Posterior cingulate gyrus (tissue), 11 donors: Measurements from ENCODE around the gene LINGO3.

Source experiments
- DNase-seq, 10 donors: peaks; one replicate each; pipeline versions ENCODE4 v3.0.0 to v3.0.0-alpha.2; 2020 to 2021; ENCODE audit warnings: mixed read lengths in 3 of 10
- intact Hi-C: fragments of 100-400 bp; cut with DNase I; formaldehyde crosslinking; loops from one replicate; pipeline ENCODE4 v1.15.1; 2023

LINGO3 gene

DNA sequence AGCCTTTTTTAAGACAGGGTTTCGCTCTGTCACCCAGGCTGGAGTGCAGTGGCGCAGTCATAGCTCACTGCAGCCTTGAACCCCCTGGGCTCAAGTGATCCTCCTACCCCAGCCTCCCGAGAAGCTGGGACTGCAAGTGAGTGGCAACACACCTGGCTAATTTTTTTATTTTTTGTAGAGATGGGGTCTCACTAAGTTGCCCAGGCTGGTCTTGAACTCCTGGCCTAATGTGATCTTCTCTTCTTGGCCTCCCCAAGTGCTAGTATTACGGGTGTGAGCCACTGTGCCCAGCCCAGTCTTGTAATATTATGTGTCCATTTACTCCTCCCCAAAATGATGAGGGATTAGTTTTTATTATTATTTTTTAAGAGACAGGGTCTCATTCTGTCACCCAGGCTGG is 3.1 kb upstream of the LINGO3 start:
- DNase-seq: no peak
- intact Hi-C loops: no loop called here

DNA sequence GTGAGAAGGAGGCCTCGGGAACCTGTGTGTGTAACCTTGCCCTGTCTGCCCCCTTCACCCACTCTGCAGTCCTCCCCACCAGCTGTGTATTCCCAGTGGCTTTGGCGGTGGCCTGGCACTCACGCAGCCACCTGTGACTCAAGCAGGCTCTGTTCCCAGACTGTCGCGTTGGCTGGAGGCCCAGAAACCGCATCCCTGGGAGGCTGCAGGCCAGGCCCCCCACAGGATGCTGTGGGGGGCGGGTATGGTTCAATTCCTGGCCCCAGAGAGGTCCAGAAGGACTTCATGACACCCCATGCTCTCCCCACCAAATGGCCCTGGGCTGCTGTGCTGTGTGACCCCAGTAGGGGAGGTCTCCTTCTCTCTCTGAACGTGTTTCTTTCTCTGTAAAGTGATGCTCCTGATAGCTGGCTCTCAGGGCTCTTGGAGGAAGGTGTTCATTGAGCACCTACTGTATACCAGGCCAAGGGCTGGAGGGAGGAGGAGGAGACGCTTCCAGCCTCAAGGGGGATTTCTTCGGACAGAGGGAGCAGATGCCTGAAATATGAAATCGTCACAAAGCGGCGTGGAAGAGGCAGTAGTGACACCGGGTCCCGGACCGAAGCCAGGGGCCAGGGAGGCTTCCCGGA is 1.9 kb upstream of the LINGO3 start:
- intact Hi-C loops: no loop called here
- DNase-seq: peak in 9 of 10 donors; percentile 50 to 94 (median 73)

DNA sequence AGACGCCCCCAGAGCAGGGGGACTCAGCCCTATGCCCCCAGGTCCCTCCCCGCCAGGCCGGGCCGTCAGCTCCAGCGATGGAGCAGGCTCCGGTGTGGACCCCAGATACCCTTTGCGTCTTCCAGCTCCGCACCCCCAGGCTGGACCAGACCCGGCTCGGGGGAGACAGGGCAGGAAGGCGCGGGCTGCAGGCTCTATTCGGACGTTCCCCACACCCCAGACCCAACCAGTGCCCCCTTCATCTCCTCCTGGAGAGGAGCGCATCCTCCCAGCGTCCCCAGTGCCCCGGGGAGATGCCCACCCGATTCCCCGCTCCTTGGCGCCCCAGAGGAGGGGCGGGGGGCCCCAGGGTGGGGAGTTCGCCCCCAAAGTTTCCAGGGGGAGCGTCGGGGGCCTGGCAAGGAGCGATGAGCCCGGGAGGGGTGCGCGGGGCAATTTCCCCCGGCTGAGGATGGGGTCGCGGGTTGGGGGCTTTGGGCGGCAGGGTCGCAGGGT is 389 bp downstream of the LINGO3 start:
- intact Hi-C loops: no loop called here
- no peak for DNase-seq

DNA sequence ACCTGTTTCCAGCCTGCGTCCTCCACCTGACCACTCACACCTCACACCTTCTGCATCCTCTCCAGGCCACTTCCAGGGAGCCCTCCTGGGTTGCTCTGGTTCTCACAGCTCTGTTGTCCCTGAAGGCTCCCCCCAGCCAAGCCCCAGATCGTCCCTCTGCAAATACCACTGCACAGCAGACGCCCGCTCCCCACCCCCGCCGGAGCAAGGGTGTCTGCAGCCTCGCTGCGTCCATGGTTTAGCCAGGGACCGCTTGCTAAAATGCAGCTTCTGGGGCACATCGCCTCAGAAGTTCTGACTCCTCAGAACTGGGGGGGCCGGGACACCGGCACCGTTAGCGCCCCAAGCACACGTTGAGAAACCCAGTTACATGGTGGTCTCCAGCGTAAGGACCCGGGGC is 983 bp downstream of the LINGO3 start:
- DNase-seq: no peak
- intact Hi-C loops: no loop called here

DNA sequence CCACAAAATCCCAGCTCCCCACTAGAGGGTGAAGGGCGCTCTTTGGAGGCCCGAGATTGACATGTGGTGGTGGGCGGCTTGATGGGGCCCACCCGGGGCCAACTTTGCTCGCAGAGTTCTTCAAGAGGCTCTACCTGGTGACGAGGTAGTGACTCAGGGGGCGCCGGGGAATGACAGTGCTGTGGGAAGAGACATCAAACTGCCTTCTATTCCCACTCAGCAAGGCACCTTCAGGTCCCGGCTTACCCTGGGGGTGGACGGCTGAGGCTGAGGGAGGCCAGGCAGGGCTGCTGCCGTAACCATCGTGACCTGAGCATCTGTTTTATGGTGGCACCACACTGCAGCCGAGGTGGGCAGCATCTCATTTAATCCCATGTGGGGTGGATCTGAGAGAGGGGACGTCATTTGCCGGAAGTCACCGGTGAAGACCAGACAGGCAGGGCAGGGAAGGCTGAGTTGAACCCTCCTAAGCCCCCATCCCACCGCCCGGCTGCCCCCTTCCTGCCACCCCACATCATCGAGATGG is 1.6 kb downstream of the LINGO3 start:
- DNase-seq: no peak

DNA sequence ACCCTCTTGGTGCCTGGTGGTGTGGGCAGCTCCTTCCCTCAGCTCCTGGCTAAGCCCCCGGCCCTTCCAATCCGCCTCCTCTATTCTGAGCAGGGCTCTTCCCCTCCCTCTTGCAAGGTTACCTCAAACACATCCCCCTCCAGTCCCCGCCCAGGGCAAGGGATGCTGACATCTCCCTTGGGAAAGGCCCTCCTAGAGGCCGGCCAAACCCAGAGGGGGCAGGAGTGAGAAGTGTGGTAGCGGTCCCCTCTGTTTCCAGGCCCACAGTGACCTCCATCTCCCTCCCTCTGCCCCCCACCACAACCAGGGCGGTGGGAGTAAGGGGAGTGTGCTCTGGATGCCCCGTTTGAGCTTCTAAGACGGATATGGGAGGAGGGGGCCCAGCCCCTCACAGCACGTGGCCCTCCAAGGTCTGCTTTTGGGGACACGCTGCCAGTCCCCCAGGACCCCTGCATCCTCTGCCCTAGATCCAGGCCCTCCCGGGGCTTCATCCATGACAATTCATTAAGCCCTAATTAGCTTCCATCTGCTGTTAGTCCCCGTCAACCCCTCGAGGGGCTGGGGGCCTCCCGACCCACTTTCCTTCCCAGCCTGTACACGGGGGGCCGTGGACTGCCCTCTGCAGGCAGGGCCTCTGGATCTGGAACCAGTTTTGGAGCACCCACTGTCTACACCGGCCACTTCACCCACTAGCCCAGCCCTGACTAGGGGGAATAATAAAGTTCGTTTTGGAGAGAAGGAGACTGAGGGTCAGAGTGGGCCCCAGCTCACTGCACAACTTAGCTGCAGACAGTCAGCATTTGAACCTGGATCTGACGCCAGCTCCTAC is 2.3 kb downstream of the LINGO3 start:
- intact Hi-C loops: no loop called here
- no peak for DNase-seq

More for the DNA sequence above, 1.6 kb downstream of the LINGO3 start:
- intact Hi-C loops: no loop called here

DNA sequence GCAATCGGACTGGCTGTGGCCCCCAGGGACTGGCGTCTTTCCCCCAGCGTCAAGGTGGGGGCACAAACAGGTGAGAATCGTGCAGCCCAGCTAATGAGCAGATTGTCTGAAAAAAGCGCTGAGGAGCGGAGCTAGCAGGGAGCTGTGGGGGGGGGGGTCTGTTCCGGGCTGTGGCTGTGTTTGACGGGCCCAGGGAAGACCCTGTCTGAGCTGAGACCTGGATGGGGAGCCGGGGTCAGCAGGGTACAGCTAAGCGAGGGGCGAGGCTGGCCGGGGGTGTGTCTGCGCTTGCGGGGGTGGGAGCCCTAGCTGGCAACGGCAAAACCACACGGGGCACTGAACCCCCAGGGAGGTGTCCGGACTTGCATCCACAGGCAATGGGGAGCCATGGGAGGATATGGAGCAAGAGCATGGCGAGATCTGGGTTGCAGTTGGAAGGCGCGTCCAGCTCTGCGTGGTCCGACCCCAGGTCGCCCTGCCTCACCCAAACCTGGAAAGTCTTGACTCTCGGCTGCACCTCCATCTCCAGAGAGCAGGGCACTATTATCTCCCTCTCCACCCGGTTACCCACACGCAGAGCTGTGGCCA is 4.6 kb downstream of the LINGO3 start:
- intact Hi-C loops: no loop called here

DNA sequence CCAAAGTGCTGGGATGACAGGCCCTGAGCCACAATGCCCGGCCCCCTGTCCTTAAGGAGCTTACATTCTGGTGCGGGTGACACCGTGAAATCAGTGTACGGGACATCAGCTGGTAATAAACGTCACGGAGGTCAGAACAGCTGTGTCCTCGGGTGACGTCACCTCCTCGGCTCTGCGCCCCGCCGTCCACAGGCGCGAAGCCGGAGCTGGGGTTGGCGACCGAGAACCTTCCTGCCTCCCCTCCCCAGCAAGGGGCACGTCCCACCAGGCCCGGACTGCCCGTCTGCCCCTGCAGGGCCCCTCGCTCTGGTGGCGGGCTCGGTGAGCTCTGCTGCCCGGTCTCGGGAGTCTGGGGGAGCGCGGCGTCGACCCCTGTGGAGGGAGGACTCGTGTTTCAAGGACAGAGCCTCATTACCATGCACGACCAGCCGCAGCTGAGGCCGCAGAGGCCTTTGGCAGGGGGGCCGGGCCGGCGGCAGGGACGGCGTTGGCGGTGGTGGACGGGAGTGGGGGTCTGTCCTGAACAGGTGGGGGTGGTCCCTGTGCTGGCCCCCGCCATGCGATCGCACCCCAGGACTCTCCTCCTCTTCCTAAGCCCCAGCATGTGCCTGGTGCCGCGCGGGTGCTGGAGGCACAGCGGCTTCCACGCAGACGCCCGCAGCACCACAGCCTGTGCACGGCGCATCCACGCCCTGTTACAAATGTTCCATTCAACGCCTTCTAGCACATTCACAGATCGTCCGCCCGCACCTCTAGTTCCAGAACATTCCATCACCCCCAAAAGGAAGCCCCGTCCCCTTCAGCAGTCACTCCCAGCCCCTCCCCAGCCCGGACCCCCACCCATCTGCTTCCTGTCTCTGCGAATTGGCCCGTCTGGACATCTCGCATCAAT is 5.4 kb downstream of the LINGO3 start:
- intact Hi-C loops: no loop called here
- peak in 1 of 10 donors; percentile 27 for DNase-seq

More for the DNA sequence above, 4.6 kb downstream of the LINGO3 start:
- no peak for DNase-seq

DNA sequence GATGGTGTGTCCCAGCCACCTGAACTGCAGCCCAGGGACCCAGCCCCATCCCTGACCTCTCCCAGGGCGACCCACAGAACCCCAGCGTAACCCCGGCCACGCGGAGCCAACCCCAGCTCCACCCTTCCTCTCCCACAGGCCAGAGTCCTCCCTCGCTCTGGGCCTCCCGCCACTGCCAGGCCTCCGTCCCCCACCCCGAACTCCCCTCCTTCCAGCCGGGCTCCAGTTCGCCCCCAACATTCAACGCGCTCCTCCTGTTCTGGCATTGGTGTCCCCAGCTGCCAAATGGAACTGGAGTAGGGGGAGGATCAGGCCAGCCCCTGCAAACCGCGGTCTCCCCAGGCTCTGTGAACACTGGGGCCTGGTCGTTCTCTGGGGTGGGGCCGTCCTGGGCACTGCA is 7.4 kb downstream of the LINGO3 start:
- intact Hi-C loops: no loop called here
- DNase-seq: no peak

DNA sequence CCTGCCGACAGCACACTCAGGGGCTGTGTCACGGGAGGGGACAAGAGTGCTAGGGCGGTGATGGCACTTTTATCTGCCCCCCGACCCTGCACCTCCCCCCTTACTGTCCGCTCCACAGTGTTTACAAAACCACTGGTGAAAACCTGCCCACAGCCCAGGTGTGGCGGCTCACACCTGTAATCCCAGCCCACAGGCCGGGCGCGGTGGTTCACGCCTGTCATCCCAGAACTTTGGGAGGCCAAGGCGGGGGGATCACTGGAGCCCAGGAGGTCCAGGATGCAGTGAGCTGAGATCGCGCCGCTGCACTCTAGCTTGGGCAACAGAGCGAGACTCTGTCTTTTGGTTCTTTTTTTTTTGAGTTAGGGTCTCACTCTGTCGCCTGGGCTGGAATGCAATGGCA is 11.8 kb downstream of the LINGO3 start:
- no peak for DNase-seq
- intact Hi-C loops: no loop called here

DNA sequence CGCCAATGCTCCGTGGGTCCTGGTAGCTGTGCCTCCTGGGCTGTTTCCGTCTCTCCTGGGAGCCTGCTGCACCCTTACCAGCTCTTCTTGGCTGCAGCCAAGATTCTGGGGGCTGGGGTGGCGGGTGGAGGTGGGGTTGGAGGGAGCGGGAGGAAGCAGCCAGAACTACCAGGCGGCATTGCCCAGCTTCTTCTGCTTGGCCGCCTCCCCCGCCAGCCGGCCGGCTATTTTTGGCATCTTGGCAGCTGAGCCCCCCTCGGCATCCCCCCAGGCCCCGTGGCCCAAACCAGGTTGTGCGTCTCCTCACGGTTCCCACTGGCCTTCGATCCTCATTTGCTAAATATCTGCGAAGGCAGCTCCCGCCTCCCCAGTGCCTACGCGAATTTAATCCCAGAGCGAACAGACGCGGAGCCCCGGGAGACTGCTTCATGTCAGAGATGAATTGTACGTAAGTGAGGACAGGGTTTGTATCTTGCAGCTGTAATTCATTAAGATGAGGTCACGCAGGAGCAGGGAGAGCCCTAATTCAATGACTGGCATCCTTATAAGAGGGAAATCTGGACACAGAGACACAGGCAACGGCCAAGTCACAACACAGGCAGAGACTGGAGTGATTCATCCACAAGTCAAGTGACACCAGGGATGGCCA is 13.1 kb downstream of the LINGO3 start:
- DNase-seq: peak in 3 of 10 donors; percentile 28 to 86 (median 50)
- intact Hi-C loops: no loop called here

DNA sequence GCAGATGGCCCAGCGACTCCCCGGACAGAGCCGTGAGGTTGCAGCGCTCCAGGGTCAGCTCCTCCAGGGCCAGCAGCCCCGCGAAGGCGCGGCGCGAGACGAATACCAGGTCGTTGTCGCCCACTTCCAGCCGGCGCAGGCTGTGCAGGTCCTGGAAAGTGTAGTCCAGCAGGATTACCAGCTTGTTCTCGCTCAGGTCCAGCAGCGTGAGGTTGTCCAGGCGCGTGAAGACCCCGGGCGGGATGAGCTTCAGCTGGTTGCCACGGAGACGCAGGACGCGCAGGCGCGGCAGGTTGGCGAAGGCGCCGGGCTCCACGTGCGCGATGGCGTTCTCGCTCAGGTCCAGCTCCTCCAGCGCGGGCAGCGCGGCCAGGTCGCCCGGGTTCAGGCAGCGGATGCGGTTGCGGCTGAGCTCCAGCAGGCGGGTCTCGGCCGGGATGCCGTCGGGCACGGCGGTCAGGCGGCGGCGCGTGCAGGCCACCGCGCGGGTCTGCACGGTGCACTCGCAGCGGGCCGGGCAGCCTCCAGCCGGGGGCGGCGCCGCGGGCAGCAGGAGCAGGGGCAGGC is 16.7 kb downstream of the LINGO3 start:
- intact Hi-C loops: no loop called here
- DNase-seq: peak in 2 of 10 donors; percentile 75 to 85

DNA sequence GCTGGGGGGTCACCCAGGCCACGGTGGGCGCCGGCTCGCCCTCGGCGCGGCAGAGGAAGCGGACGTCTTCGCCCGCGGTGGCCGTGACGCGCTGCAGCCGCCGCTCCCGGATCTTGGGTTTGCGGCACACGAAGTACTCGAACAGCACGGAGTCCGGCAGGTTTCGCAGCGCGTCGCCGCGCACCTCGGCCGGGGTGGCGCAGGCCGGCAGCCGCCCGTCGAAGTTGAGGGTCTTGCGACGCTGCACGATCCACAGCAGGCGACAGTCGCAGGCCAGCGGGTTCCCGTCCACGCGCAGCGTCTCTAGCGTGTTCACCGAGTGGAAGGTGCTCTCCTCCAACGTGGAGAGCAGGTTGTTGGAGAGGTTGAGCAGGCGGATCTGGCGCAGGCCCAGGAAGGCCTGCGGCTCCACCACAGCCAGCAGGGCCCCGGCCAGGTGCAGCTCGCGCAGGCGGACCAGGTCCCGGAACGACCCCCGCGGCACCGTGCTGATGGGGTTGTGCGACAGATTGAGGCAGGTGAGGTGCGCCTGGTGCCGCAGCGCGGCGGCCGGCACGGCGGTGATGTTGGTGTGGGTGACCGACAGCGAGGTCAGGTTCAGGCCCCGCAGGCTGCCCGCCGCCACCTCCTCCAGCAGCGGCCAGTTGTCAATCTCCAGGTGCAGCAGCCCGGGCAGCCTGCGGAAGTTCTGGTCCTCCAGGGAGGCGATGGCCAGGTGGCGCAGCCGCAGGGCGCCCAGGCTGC is 17.3 kb downstream of the LINGO3 start:
- intact Hi-C loops: no loop called here

DNA sequence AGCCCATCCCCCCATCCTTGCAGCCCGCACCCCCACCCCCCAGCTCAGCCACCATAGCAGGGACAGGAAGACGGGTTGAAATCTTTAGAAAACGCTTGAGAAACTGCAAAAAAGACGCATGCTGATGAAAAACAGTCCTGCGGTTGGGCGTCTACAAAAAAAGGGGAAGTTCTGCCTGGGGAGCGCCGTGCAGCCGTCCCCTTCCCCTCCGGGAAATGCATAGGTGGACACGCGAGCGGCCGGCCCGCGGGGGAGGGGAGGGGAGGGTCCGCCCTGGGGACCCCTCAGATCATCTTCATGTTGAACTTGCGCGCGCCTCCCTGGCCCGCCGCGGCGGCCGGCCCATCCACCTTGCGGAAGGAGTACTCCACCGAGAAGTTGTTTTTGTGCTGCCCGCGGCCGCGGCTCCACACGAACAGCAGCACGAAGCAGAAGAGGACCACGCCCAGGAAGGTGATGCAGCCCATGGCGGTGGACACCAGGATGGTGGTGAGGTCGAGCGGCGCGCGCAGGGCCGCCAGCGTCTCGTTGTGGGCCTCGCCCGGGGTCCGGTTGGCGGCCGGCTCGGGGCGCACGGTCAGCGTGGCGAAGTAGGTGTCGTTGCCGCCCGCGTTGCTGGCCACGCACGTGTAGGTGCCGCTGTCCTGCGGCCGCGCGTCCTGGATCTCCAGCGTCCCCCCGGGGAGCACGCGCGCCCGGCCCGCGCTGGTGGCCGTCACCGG is 18.1 kb downstream of the LINGO3 start:
- no peak for DNase-seq
- intact Hi-C loops: no loop called here

More for the DNA sequence above, 17.3 kb downstream of the LINGO3 start:
- DNase-seq: no peak

DNA sequence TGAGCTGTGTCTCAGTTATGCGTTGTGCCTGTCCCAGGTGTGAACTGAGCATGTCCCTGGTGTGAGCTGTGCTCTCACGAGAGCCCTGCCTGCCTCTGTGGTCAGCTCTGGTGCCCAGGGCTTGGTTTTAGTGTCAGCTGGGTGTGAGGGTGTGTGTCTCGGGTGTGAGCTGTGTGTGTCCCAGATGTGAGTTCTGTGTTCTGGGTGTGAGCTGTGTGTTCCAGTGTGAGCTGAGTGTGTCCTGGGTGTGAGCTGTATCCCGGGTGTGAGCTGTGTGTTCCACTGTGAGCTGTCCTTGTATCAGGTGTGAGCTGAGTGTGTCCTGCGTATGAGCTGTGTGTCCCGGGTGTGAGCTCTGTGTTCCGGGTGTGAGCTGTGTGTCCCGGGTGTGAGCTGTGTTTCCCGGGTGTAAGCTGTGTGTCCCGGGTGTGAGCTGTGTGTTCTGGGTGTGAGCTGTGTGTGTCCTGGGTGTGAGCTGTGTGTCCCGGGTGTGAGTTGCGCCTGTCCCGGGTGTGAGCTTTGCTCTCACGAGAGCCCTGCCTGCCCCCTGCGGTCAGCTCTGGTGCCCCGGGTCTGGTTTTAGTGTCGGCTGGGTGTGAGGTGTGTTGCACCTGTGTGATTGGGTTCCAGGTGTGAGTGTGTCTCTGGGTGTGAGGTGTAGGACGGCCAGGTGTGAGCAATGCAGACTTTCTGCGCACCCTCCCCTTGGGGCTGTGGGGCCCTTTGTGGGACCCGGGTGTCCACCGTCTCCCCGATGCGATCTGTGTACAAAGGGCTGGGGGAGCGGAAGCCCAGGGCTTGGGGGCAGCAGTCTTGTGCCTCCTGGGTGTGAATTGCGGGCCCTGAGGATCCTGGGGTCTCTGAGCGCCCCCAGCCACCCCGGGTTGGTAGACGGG is 18.9 kb downstream of the LINGO3 start:
- intact Hi-C loops: no loop called here
- DNase-seq: no peak

DNA sequence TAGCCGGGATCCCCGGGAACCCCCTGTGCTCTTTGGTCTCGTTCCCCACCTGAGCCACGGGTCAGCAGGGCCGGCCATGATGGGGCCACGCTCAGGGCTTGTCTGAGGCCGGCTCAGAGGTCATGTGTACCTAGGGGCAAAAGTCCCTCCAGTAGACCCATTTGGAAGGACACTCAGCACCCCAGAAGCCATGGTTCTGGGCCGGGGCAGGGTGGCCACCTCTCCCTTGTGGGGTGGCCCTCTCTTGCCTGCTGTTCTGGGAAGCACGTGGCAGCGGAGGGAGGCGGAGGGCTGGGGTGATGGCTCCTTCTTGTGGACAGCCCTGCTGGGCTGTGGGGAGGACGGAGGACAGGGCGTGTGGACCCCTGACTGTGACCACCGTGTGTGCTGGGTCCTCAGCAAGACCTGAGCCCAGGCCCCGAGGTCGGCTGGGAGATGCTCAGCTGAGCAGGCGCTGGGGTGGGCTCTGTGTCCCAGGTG is 19.6 kb downstream of the LINGO3 start:
- no peak for DNase-seq
- intact Hi-C loops: no loop called here
